Spleen (tissue), 7 donors: ENCODE measurements around the gene FAM181B.

Experiments
- CTCF ChIP-seq, 11 experiments: fragments of 200-600 bp in 7 of 11; fragments of 450-650 bp in 4 of 11; sonication (generic) in 4 of 11; IDR thresholded peaks in 8 of 11; conservative IDR thresholded peaks in 3 of 11; 1 replicate in 7 of 11; 2 replicates in 4 of 11; pipeline versions ENCODE4 v1.4.0 to v1.8.0; 2016 to 2021; ENCODE audit warnings: antibody characterized with exemption in 11 of 11, inconsistent platforms in 4 of 11, mild to moderate bottlenecking in 1 of 11
- POLR2AphosphoS5 ChIP-seq, 3 donors: sonication (generic); formaldehyde crosslinking; IDR thresholded peaks; one replicate each; pipeline ENCODE4 v1.5.1; 2017; ENCODE audit warnings: antibody characterized with exemption in 3 of 3
- donor health status: DM: no; HTN: no; CAD: no; lungs with moderate emphysema.
- donor health status: DM: no; HTN: no; CAD: no.
- donor health status: DM: no; HTN: no; CAD: no.

- TF ChIP-seq POLR2AphosphoS5 (IDR thresholded peaks at IDR 0.05) (no peak), CTCF (IDR thresholded peaks at IDR 0.05 in 8 of 11, conservative IDR thresholded peaks at IDR 0.05 in 3 of 11) (no peak)
These were observed 775 bp downstream of the FAM181B start for GRCh38 chr11:82732734-82733443.
